ENCODE measurements around the gene TAPBP. TPM values are rescaled to one million over a fixed set of nuclear protein-coding genes. Genes with fewer than 3 reads are reported as not detected.
A peak's percentile ranks its signal among the peaks of the same experiment; 100 is the strongest.

TAPBP gene
- total and polyA plus RNA-seq, 9 of the 15 experiments (the other 6 are each of a cell fraction or from before 2014, with no cell fraction given): 5.6 to 74.0 (median 22.3) TPM

- TF ChIP-seq ZNF764 (CRISPR knock-in tag; IDR thresholded peaks at IDR 0.05; ENCODE audit: low read depth) (peak; percentile 50; the same call in 1 of the 2 replicates), ASH1L (IDR thresholded peaks at IDR 0.05; ENCODE audit: borderline replicate concordance, low read depth, partially characterized antibody) (peak; percentile 62), RFX1 (IDR thresholded peaks at IDR 0.05) (no peak), BHLHE40 (IDR thresholded peaks at IDR 0.05; ENCODE audit: low read length) (0 out of 2 replicates have a peak, but pooled peaks have one; percentile 11), ZC3H11A (IDR thresholded peaks at IDR 0.05; ENCODE audit: low read depth, low read length) (no peak), CHD4 (IDR thresholded peaks at IDR 0.05; ENCODE audit: insufficient read depth, insufficient replicate concordance, low read depth, low read length, poor library complexity, severe bottlenecking) (no peak), EGR1 (conservative IDR thresholded peaks at IDR 0.05) (no peak), HDGF (IDR thresholded peaks at IDR 0.05) (no peak), ZZZ3 (IDR thresholded peaks at IDR 0.05) (peak; percentile 99), ZNF76 (CRISPR knock-in tag; IDR thresholded peaks at IDR 0.05; ENCODE audit: borderline replicate concordance) (peak; percentile 55; the same call in 1 of the 2 replicates), ZKSCAN3 (CRISPR knock-in tag; IDR thresholded peaks at IDR 0.05) (no peak), C11orf30 (IDR thresholded peaks at IDR 0.05; ENCODE audit: low read depth) (peak; percentile 99), NFATC3 (IDR thresholded peaks at IDR 0.05) (0 out of 2 replicates have a peak, but pooled peaks have one; percentile 72), CREB5 (CRISPR knock-in tag; IDR thresholded peaks at IDR 0.05) (no peak), ETV6 (IDR thresholded peaks at IDR 0.05; ENCODE audit: borderline replicate concordance in 1 of 2, low read depth in 2 of 2, low read length in 1 of 2) (peak; percentile 39 to 71; a peak in 2 of 4 replicates), ETV6 (CRISPR knock-in tag; IDR thresholded peaks at IDR 0.05; ENCODE audit: borderline replicate concordance) (peak; percentile 92), HNRNPUL1 (IDR thresholded peaks at IDR 0.05; ENCODE audit: low read length) (no peak), ZFP91 (CRISPR knock-in tag; IDR thresholded peaks at IDR 0.05) (no peak), ZNF197 (CRISPR knock-in tag; IDR thresholded peaks at IDR 0.05; ENCODE audit: low read depth) (peak; percentile 89), HCFC1 (IDR thresholded peaks at IDR 0.05; ENCODE audit: low read depth, low read length) (peak; percentile 77), SRSF9 (IDR thresholded peaks at IDR 0.05; ENCODE audit: borderline replicate concordance, low read depth, low read length) (no peak), ZNF143 (CRISPR knock-in tag; IDR thresholded peaks at IDR 0.05) (no peak), PHTF2 (CRISPR knock-in tag; IDR thresholded peaks at IDR 0.05) (no peak), PKNOX1 (IDR thresholded peaks at IDR 0.05) (peak; percentile 95), PRMT5 (CRISPR knock-in tag; IDR thresholded peaks at IDR 0.05) (no peak), MCM3 (IDR thresholded peaks at IDR 0.05) (no peak)
Observed at GRCh38 chr6:33271468-33272274, 42.2 kb downstream of the TAPBP start, which contains the start of the genes RPS18 and VPS52 (continued).

All from K562 (cell line).